WERI-Rb-1 (cell line): ENCODE data around the gene PTPDC1.

Experiments
- DNase-seq: peaks from one replicate; pipeline ENCODE4 v3.0.0-alpha.2; 2020
- H3K27ac ChIP-seq: fragments of 250-450 bp; sonication (Bioruptor Pico); 2 replicates; pipeline ENCODE4 v1.5.1; 2020; ENCODE audit warnings: mild to moderate bottlenecking, moderate library complexity
- H3K27me3 ChIP-seq: fragments of 250-450 bp; sonication (Bioruptor Pico); 2 replicates; pipeline ENCODE4 v1.5.1; 2021; ENCODE audit warnings: mild to moderate bottlenecking, low read depth, moderate library complexity; ENCODE audit not compliant: insufficient read depth, severe bottlenecking
- H3K36me3 ChIP-seq: fragments of 250-450 bp; sonication (Bioruptor Pico); 2 replicates; pipeline ENCODE4 v1.5.1; 2020; ENCODE audit warnings: mild to moderate bottlenecking, moderate library complexity
- H3K4me3 ChIP-seq: 2 replicates; pipeline ENCODE4 v1.5.1; 2011; ENCODE audit warnings: low read depth, mild to moderate bottlenecking, control low read depth, low read length
- H3K9me3 ChIP-seq: fragments of 250-450 bp; sonication (Bioruptor Pico); 2 replicates; pipeline ENCODE4 v1.5.1; 2021; ENCODE audit warnings: mild to moderate bottlenecking, moderate library complexity; ENCODE audit not compliant: severe bottlenecking
- TF ChIP-seq, protein P1 (sequence below): IDR thresholded peaks from 2 replicates; pipeline ENCODE4 v1.5.1; 2011; ENCODE audit warnings: low read depth, mild to moderate bottlenecking, control low read depth, inconsistent platforms, low read length

Gene PTPDC1

GRCh38 chr9:94148419-94148818 is 64.2 kb downstream of the PTPDC1 start:
- H3K9me3 ChIP-seq, result no peaks in the 10 kb centered on the region
- no peaks in the 10 kb centered on the region for H3K27me3 ChIP-seq
- no peak overlapping the region for H3K4me3 ChIP-seq
- no peaks in the 10 kb centered on the region for H3K36me3 ChIP-seq
- no peak for DNase-seq
- H3K27ac ChIP-seq, result no peak overlapping the region
- TF ChIP-seq, protein P1, sequence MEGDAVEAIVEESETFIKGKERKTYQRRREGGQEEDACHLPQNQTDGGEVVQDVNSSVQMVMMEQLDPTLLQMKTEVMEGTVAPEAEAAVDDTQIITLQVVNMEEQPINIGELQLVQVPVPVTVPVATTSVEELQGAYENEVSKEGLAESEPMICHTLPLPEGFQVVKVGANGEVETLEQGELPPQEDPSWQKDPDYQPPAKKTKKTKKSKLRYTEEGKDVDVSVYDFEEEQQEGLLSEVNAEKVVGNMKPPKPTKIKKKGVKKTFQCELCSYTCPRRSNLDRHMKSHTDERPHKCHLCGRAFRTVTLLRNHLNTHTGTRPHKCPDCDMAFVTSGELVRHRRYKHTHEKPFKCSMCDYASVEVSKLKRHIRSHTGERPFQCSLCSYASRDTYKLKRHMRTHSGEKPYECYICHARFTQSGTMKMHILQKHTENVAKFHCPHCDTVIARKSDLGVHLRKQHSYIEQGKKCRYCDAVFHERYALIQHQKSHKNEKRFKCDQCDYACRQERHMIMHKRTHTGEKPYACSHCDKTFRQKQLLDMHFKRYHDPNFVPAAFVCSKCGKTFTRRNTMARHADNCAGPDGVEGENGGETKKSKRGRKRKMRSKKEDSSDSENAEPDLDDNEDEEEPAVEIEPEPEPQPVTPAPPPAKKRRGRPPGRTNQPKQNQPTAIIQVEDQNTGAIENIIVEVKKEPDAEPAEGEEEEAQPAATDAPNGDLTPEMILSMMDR, result no peak

DNA sequence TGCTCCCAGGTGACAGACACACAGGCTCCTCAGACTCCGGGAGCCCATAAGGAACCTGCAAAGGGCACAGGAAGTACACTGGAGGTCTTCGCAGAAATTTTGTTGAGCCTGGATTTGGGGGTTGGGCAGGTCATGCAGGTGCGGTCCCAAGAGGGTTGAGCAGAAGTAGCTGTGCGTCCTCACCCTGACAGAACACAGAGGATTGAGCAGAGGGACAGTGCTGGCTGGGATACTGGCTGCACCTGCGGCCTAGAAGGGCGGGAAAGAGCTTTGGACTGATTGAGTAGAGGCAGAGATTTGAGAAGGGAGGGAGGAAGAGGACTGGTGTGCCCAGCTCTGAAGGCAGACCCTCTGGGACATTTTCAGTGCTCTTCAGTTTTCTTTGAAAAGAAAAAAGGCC is 65.4 kb downstream of the PTPDC1 start:
- TF ChIP-seq, protein P1, result no peak
- H3K9me3 ChIP-seq, result peaks cover 4% of the 10 kb centered on the region
- H3K4me3 ChIP-seq, result no peak overlapping the region
- no peak overlapping the region for H3K27ac ChIP-seq
- H3K36me3 ChIP-seq, result no peaks in the 10 kb centered on the region
- no peak for DNase-seq
- H3K27me3 ChIP-seq, result no peaks in the 10 kb centered on the region

GRCh38 chr9:94150279-94150828 is 66.1 kb downstream of the PTPDC1 start:
- H3K9me3 ChIP-seq, result peaks cover 4% of the 10 kb centered on the region
- TF ChIP-seq, protein P1, result no peak
- H3K27me3 ChIP-seq, result no peaks in the 10 kb centered on the region
- H3K4me3 ChIP-seq, result no peak overlapping the region
- H3K36me3 ChIP-seq, result no peaks in the 10 kb centered on the region
- H3K27ac ChIP-seq, result no peak overlapping the region
- DNase-seq, result no peak

GRCh38 chr9:94150890-94151650 is 66.8 kb downstream of the PTPDC1 start:
- TF ChIP-seq, protein P1, result no peak

DNA sequence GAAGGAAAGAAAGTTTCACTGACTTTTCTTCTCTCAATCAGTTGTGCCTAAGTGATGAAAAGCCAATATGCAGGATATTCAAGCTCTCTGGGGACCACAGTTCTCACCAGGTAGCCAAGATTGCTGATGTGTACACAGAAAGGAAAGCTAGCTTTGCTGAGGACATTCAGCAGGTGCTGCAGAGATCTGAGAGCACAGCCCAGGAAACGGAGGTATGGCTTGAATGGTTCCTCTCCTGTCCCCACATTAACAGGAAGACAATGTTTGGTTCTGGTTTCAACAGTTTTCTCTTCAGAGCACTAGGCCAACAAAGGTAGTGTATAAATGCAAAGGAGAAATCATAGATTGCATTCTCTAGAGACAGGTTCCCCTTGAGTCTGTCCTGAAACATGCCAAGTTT is 69.6 kb downstream of the PTPDC1 start:
- H3K27ac ChIP-seq, result no peak overlapping the region
- no peaks in the 10 kb centered on the region for H3K36me3 ChIP-seq
- no peak overlapping the region for H3K4me3 ChIP-seq
- peaks cover 4% of the 10 kb centered on the region for H3K9me3 ChIP-seq
- TF ChIP-seq, protein P1, result no peak
- no peaks in the 10 kb centered on the region for H3K27me3 ChIP-seq
- DNase-seq, result no peak

More at GRCh38 chr9:94150890-94151650, 66.8 kb downstream of the PTPDC1 start:
- Histone ChIP-seq H3K4me3 (no peak overlapping the region), H3K36me3 (no peaks in the 10 kb centered on the region), H3K27me3 (no peaks in the 10 kb centered on the region), H3K27ac (no peak overlapping the region), H3K9me3 (peaks cover 4% of the 10 kb centered on the region)
- no peak for DNase-seq
